Activated naive CD8-positive, alpha-beta T cell treated with anti-CD3 and anti-CD28 coated beads, Interleukin-2, amount 50 U/mL, for 16 hours (primary cell): ENCODE results near the gene KCNA2.
A peak's percentile ranks its signal among the peaks of the same experiment; 100 is the strongest.

Experiments
- DNase-seq: peaks from one replicate; pipeline ENCODE4 v3.0.0-alpha.2; 2020; ENCODE audit warnings: low read depth, low spot score

Gene KCNA2

DNA sequence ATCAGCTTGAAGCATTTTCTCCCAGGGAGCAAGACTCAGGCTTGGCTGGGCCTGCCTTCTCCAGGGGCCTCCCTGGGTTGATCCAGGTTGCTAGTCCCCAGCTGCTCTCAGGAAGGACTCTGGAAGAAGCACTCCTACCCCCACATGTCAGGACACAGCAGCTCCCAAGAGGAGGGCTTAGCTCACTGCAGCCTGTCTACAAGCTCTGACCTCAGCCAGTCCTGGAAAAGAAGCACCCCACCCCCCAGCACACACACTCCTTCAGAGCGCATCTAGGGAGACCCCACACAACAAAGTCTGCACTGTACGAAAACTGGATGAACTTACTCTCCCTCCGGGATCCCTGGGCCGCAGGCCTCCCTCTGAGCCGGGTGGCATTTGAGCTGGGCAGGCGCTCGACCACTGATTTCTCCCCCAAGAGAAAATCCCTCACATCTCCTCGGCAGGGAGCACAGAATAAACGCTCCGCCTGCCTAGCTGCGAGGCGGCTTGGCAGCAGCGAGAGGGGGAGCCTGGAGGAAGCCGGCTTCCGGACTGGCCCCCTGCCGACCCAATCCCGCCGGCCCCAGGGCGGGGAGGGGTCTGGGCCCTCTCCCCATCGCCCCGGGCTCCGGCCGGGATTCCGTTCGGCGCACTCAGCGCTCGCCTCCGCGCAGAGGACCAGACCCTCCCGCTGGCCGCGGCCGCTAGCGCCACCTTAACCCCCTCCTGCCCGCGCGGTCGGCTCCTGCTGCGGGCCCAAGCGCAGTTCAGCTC is at the start of gene KCNA2:
Gene KCNA2, minus strand, starts transcription at position 458 of the 756 bp plus-strand sequence. CDS start 1,576 bp downstream, outside the sequence.
- DNase-seq = no peak

- no peak for DNase-seq
These were observed 44.5 kb upstream of the KCNA2 start for GRCh38 chr1:110650609-110651008.

GRCh38 chr1:110648417-110648816 is 42.3 kb upstream of the KCNA2 start:
- DNase-seq = no peak

DNA sequence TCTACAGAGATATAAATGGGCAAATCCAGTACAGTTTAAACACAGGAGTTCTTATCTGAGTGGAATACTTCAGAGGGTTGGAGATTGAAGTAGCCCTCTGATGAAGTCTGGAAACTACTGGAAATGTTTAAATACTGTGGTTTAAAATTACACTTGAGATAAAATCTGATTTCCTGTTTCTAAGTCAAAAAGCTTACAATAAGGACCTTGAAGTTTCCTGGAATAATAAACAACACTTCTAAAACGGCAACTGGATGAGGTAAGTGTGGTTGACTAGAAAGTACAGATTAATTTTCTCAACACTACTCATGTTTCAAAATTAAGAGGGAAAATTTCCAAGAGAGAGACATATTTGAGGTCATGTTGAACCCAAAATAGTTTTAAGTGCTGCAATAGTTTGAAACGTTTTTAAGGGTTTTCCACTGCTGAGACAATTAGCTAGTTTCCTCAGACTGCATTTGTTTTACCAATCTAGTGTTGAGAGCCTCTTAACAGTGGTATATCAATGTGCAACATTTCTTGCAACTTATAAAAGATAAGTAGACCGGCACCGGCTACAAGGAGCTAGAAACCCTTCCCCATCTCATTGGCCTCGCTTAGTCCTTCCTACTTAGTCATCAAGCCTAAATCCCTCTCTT is 41.2 kb upstream of the KCNA2 start:
- DNase-seq = no peak

DNA sequence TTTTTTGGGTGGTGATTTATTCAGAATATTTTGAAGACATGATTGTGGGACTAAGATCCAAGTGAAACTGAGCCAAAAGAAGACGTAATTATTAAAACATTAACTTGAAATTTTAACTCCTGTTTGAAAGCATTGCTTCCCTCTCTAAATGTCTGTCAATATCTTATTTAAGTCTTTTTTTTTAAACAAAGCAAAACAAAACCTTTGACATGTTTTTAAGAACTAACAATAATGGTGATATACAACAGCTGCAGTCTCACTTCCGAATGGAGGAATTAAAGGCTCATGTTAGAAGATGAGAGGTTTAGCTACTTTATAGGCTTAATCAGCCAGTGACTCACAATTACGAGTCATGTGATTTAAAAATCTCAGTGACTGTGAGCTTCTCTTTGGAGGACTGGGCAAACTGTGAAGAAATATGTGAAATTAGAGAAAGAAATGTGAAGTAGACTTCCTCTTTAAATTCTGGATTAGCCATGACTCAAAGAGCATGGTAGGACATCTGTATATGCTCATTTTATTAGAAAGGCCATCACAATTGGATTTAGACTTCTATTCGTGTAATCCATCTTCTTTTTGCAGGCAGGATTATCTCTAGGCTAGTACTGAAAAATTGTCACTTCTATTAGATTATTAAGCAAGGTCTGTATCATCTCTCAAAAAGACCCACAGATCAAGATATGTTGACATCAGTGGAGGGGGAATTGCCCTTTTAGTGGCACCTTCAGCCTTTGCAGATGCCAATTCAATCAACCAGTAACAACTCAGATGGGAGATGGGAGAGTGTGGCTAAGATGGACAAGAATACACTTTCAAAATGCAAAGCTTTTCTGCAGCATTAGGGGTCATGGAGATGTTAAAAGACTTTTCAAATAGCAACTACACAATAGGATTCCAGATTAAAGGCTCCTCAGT is 39.9 kb upstream of the KCNA2 start:
- DNase-seq = no peak

DNA sequence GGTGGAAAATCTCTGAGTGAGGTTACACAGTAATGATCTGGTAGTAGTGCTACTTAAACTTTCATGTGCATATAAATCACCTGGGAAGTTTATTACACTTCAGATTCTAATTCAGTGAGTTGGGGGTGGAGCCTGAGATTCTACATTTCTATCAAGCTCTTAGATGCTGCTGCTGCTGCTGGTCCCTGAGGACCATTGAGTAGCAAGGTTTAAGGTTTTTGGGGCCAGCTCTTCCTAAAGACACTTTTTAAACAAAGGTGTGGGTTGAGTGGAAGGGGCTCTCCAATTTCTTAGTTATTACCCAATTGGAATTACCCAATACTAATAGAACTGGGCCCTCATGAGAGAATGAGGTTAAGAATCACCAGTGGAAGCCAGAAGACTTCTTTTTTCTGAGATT is 39.1 kb upstream of the KCNA2 start:
- no peak for DNase-seq

DNA sequence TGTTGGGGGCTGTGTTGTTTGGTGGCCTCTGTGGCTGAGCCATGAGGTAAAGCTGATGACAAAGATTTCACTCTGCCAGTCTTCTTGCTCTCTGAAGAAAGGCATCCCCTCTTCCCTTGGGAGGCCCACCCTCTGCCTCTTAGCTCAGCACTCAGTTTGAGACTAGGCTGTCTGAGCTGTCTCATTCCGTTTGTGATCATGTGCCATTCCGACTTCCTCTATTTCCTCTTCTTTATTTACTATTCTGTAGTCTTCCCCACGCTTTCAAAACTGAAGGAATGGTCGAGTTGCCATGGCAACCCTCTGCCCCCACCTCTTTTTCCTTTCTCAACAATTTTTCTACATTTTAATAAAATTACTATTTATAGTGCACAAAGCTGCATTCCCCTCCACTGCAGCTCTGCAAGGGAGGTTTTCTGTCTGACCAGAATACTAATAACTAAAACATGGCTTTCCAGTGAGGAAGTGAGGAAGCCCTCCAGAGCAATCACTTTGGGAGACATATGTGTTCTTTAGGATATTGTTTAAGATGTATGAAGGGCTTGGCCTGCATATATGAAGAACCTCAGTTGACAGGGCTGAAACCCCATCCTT is 37.8 kb upstream of the KCNA2 start:
- no peak for DNase-seq

- no peak for DNase-seq
These were observed 33.7 kb upstream of the KCNA2 start for GRCh38 chr1:110639724-110640386.

GRCh38 chr1:110638556-110638955 is 32.4 kb upstream of the KCNA2 start:
- no peak for DNase-seq

GRCh38 chr1:110638058-110638457 is 31.9 kb upstream of the KCNA2 start:
- no peak for DNase-seq

- no peak for DNase-seq
These were observed 31.3 kb upstream of the KCNA2 start for GRCh38 chr1:110637475-110637874.

- DNase-seq = no peak
These were observed 30.2 kb upstream of the KCNA2 start for GRCh38 chr1:110636149-110636935.

DNA sequence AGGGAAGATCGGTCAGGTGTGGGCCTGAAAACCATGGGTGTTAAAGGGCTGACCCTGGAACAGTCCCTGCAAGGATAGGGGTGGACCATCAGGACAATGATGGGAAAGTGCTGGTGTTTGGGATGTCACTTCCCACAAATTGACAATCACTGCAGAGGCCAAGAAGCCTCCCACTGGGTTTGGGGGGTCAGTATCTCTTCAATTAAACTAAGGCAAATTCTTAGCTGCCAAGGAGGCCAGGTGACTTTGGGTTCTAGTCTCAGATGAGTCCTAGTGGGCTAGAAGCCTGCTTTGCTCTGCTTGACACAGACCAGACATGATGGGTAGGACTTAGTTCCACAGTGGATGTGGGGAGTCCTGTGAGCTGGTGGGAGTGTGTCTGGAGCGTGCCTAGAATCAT is 29.3 kb upstream of the KCNA2 start:
- DNase-seq = no peak

- peak; percentile 25 for DNase-seq
These were observed 28.5 kb upstream of the KCNA2 start for GRCh38 chr1:110634455-110635311.

DNA sequence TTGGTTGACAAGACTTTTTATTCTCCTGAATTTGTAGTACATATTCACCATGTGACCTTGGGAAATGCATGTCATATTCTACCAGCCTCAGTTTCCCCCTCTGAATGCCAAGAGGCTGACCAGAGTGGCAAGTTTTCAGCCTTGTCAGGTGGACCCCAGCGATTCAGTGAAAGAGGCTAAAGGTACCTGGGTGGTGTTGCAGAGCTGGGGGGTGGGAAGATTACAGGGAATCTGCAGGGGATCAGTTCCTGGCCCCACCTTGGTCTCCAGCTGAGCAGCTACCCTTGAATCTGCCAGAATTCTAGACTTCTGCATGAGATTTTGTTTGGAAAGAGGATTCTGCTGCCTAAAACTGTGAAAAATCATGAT is 27.9 kb upstream of the KCNA2 start:
- no peak for DNase-seq

GRCh38 chr1:110633646-110634030 is 27.5 kb upstream of the KCNA2 start:
- DNase-seq = no peak

- no peak for DNase-seq
These were observed 25.9 kb upstream of the KCNA2 start for GRCh38 chr1:110631836-110632620.

DNA sequence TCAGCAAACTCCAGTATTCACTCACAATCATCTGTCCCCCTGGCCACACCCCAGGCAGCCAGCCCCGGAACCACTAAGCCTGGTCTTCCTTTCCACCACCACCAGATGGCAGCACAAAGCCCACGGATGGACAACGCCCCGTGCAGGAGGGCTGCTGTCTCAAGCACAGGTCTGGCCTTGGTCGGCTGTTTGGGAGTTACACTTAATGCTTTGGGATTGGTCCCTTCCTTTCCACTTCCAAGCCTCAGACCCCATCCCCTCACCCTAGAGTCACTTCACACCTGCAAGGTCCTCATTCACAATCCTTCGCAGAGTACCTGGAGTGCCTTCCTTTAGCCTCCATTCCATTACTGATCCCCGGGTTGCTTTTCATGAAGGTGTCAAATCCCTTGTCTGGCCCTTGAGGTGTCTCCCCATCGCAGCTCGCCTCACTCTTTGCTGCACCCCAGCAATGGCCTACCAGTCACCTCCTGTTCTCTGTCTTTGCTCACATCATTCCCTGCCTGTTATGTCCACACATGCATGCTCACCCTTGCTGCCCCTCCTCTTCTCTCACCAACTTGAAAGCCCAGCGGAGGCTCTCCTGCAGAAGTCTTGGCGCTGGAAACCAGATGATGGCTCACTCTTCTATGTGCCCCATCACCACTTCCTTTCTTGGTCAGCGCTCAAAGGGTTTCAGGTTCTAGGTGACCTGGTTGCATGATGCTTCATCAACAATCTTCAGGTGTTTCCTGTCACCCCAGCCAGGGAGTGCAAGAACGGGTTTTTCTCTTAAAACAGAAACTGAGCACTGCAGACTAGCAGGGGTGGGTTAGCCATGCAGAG is 24.9 kb upstream of the KCNA2 start:
- peak; percentile 68 for DNase-seq
